ENCODE results near the gene CACNA1H. TPM values are rescaled to one million over a fixed set of nuclear protein-coding genes. Genes with fewer than 3 reads are reported as not detected.

CACNA1H gene
- total RNA-seq, 1 donor from 2014 or later, result 3.2 TPM

- DNase-seq, result no peak
- intact Hi-C loops (cut with micrococcal nuclease), result no loop called here
- no peak for ATAC-seq
These were observed 46.6 kb downstream of the CACNA1H start for GRCh38 chr16:1199347-1200013.

GRCh38 chr16:1200014-1200627 is 47.2 kb downstream of the CACNA1H start:
- intact Hi-C loops (cut with micrococcal nuclease), result no loop called here
- DNase-seq (no peak), ATAC-seq (no peak)

DNA sequence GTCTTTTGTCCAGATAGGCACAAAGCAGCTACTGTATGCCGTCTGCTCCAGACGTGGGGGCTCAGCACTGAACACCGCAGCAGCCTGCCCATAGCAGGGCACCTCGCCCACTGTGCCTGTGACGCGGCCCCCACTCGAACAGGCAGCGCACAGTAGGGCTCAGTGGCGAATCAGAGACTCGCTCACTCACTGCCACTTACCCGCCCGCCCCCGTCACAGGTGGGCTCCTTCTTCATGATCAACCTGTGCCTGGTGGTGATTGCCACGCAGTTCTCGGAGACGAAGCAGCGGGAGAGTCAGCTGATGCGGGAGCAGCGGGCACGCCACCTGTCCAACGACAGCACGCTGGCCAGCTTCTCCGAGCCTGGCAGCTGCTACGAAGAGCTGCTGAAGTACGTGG is 48.5 kb downstream of the CACNA1H start:
- intact Hi-C loops (cut with micrococcal nuclease), result no loop called here
- no peak for ATAC-seq
- DNase-seq, result no peak

GRCh38 chr16:1202274-1202673 is 49.4 kb downstream of the CACNA1H start:
- intact Hi-C loops (cut with micrococcal nuclease), result no loop called here
- ATAC-seq (no peak), DNase-seq (no peak)

- DNase-seq (no peak), ATAC-seq (no peak)
- intact Hi-C loops (cut with micrococcal nuclease), result no loop called here
These were observed 52.0 kb downstream of the CACNA1H start for GRCh38 chr16:1204933-1205332.

- ATAC-seq (no peak), DNase-seq (no peak)
- intact Hi-C loops (cut with micrococcal nuclease), result no loop called here
These were observed 53.4 kb downstream of the CACNA1H start for GRCh38 chr16:1206326-1206725.

DNA sequence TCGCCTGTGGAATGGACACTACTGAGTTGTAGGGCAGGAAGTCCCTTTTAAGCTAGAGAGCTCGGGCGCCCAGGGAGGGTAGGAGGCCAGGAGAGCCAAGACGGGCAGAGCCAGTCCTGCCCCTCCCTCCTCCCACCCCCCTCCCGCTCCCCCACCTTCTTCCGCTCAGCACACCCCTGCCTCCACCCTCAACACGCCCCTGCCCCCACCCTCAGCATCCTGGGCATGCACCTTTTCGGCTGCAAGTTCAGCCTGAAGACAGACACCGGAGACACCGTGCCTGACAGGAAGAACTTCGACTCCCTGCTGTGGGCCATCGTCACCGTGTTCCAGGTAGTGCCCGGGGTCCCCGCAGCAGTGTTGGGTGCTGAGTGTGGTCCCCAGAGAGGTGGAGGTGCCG is 53.9 kb downstream of the CACNA1H start:
- intact Hi-C loops (cut with micrococcal nuclease), result no loop called here
- ATAC-seq (no peak), DNase-seq (no peak)

GRCh38 chr16:1208239-1208830 is 55.4 kb downstream of the CACNA1H start:
- ATAC-seq, result no peak
- intact Hi-C loops (cut with micrococcal nuclease), result no loop called here
- DNase-seq, result no peak

- no peak for DNase-seq
- no peak for ATAC-seq
- intact Hi-C loops (cut with micrococcal nuclease), result no loop called here
These were observed 56.2 kb downstream of the CACNA1H start for GRCh38 chr16:1209081-1209480.

DNA sequence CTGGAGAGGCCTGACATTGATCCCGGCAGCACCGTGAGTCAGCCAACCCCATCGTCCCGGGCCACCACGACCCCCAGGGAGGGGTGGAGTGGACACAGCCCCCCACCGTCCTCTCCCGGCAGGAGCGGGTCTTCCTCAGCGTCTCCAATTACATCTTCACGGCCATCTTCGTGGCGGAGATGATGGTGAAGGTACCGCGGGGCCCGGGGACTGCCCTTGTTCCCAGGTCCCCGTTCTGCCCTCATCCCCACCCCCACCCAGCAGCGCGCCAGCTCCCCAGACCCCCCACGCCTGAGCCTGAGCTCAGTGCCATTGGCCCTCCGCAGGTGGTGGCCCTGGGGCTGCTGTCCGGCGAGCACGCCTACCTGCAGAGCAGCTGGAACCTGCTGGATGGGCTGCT is 57.6 kb downstream of the CACNA1H start:
- intact Hi-C loops (cut with micrococcal nuclease), result no loop called here
- no peak for DNase-seq
- ATAC-seq, result no peak

GRCh38 chr16:1211451-1212268 is 58.8 kb downstream of the CACNA1H start:
- intact Hi-C loops (cut with micrococcal nuclease), result no loop called here
- no peak for ATAC-seq
- no peak for DNase-seq

- intact Hi-C loops (cut with micrococcal nuclease), result no loop called here
- DNase-seq (no peak), ATAC-seq (no peak)
These were observed 59.8 kb downstream of the CACNA1H start for GRCh38 chr16:1212616-1213194.

DNA sequence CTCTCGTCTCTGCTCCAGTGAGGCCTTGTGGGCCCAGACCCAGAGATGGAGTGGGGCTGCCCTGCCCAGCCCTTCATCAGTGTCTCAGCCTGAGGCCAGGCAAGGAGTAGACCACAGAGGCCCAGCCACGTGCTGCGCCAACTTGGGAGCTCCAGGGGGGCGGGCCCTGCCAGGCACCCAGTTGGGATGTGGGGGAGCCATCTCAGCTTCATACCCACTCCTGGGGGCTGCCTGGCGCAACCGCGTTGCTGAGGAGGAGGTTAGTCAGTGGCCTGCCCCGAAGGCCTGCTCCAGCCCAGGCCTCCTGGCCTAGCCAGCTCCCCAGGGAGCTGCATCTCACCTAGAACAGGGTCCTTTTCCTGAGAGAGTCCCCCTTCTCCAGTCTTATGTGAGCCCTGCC is 60.3 kb downstream of the CACNA1H start:
- DNase-seq, result no peak
- intact Hi-C loops (cut with micrococcal nuclease), result no loop called here
- ATAC-seq, result no peak

GRCh38 chr16:1213796-1214372 is 61.0 kb downstream of the CACNA1H start:
- intact Hi-C loops (cut with micrococcal nuclease), result no loop called here
- no peak for ATAC-seq

DNA sequence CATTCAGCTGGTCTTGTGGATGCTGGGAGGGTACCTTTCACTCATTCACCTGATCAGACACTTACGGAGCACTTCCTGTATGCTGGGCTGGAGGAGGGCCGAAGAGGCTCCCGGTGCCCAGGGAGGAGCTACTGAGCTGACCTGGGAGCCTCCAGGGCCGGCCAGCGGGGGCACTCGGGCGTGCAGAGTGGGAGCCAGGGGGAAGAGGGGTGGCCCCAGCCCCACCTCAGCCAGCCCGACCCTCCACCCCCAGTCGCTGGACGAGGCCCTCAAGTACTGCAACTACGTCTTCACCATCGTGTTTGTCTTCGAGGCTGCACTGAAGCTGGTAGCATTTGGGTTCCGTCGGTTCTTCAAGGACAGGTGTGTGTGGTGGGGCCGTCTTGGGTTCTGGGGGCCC is 61.8 kb downstream of the CACNA1H start:
- intact Hi-C loops (cut with micrococcal nuclease), result no loop called here
- ATAC-seq, result no peak

More at GRCh38 chr16:1213796-1214372, 61.0 kb downstream of the CACNA1H start:
- no peak for DNase-seq

GRCh38 chr16:1215574-1216295 is 62.8 kb downstream of the CACNA1H start:
- ATAC-seq (no peak), DNase-seq (no peak)
- intact Hi-C loops (cut with micrococcal nuclease), result no loop called here

More for the DNA sequence above, 61.8 kb downstream of the CACNA1H start:
- DNase-seq, result no peak

- DNase-seq (no peak), ATAC-seq (no peak)
- intact Hi-C loops (cut with micrococcal nuclease), result no loop called here
These were observed 63.4 kb downstream of the CACNA1H start for GRCh38 chr16:1216296-1216619.

DNA sequence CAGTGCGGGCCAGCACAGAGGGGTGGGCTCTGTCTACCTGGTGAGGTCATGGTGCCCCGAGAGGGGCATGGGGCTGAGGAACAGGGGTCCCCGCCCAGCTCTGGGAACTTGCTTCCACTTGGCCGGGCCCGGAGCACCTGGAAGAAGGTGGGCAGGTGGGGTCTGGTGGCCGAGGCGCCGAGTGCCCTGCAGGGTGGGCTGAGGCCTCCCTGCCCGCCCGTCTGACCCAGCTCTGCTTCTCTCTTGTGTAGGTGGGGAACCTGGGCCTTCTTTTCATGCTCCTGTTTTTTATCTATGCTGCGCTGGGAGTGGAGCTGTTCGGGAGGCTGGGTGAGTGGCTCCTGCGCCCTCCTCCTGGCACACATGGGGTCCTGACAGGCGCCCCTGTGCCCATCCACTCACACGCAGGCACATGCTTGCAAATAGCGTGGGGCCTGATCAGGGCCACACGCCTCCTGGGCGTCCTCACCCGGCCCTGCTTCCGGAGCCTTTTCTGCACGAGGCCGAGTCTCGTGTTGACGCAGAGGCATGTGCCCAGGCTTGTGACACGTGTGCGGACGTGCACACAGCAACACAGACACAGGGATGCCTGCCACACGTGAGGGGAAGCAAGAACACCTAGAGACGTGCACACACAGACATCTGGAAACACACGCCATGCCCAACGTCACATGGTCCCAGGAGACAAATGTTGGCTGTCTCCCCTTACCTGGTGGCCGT is 63.9 kb downstream of the CACNA1H start:
- no peak for ATAC-seq
- intact Hi-C loops (cut with micrococcal nuclease), result no loop called here
- no peak for DNase-seq

Measured in left ventricle myocardium superior (tissue), 1 donor.